ENCODE measurements around the gene MAP6D1. TPM values are rescaled to one million over a fixed set of nuclear protein-coding genes. Genes with fewer than 3 reads are reported as not detected.

MAP6D1 gene
- total RNA-seq, 4 donors from 2014 or later = 0.35 to 4.9 (median 2.4) TPM

GRCh38 chr3:183862610-183863009 lies 37.2 kb upstream of the MAP6D1 start:
- Histone ChIP-seq H3K27ac (no peak overlapping the region), H3K4me3 (no peak overlapping the region), H3K27me3 (no peaks in the 10 kb centered on the region), H3K4me1 (no peaks in the 10 kb centered on the region), H3K9me3 (no peaks in the 10 kb centered on the region), H3K36me3 (peaks cover 0 to 100% of the 10 kb centered on the region in 2 donors)
- 86 to 88% methylated on average over 2 to 4 of the region's 4 CpGs for WGBS, 2 donors (ENCODE audit: low coverage in 1 of 2)
- no peak for ATAC-seq
- TF ChIP-seq POLR2AphosphoS5 (IDR thresholded peaks at IDR 0.05) (no peak), EP300 (IDR thresholded peaks at IDR 0.05) (no peak), CTCF (IDR thresholded peaks at IDR 0.05) (no peak), POLR2A (IDR thresholded peaks at IDR 0.05) (no peak)

- TF ChIP-seq POLR2A (IDR thresholded peaks at IDR 0.05) (no peak), POLR2AphosphoS5 (IDR thresholded peaks at IDR 0.05) (no peak), EP300 (IDR thresholded peaks at IDR 0.05) (no peak), CTCF (IDR thresholded peaks at IDR 0.05) (no peak)
- Histone ChIP-seq H3K9me3 (no peaks in the 10 kb centered on the region), H3K27me3 (no peaks in the 10 kb centered on the region), H3K36me3 (peaks cover 0 to 100% of the 10 kb centered on the region in 2 donors), H3K27ac (no peak overlapping the region), H3K4me3 (no peak overlapping the region), H3K4me1 (no peaks in the 10 kb centered on the region)
- WGBS, 2 donors (ENCODE audit: low coverage in 1 of 2) = 85 to 93% methylated on average over 3 of the region's 3 CpGs
- ATAC-seq = no peak
These were observed 32.5 kb upstream of the MAP6D1 start for GRCh38 chr3:183857863-183858262.

- no peak for TF ChIP-seq POLR2A (IDR thresholded peaks at IDR 0.05)
- no peak for TF ChIP-seq EP300 (IDR thresholded peaks at IDR 0.05)
- no peak for TF ChIP-seq CTCF (IDR thresholded peaks at IDR 0.05)
- TF ChIP-seq POLR2AphosphoS5 (IDR thresholded peaks at IDR 0.05) = no peak
- peaks cover 0 to 87% of the 10 kb centered on the region in 2 donors for H3K36me3 ChIP-seq
- WGBS, 2 donors (ENCODE audit: low coverage in 1 of 2) = 88 to 93% methylated on average over 4 of the region's 4 CpGs
- no peaks in the 10 kb centered on the region for H3K27me3 ChIP-seq
- no peak overlapping the region for H3K4me3 ChIP-seq
- no peak for ATAC-seq
- no peaks in the 10 kb centered on the region for H3K9me3 ChIP-seq
- no peaks in the 10 kb centered on the region for H3K4me1 ChIP-seq
- H3K27ac ChIP-seq = no peak overlapping the region
These were observed 29.1 kb upstream of the MAP6D1 start for GRCh38 chr3:183854318-183855035.

- H3K27me3 ChIP-seq = no peaks in the 10 kb centered on the region
- TF ChIP-seq POLR2AphosphoS5 (IDR thresholded peaks at IDR 0.05) (no peak), EP300 (IDR thresholded peaks at IDR 0.05) (no peak), CTCF (IDR thresholded peaks at IDR 0.05) (no peak), POLR2A (IDR thresholded peaks at IDR 0.05) (no peak)
- ATAC-seq = no peak
- 72 to 97% methylated on average over 3 to 9 of the region's 13 CpGs for WGBS, 2 donors (ENCODE audit: low coverage in 1 of 2)
- no peaks in the 10 kb centered on the region for H3K9me3 ChIP-seq
- peaks cover 3 to 83% of the 10 kb centered on the region in 2 donors for H3K36me3 ChIP-seq
- H3K4me3 ChIP-seq = no peak overlapping the region
- H3K27ac ChIP-seq = no peak overlapping the region
- H3K4me1 ChIP-seq = no peaks in the 10 kb centered on the region
These were observed 20.4 kb upstream of the MAP6D1 start for GRCh38 chr3:183845608-183846288.

GRCh38 chr3:183845090-183845489 lies 19.7 kb upstream of the MAP6D1 start:
- no peaks in the 10 kb centered on the region for H3K4me1 ChIP-seq
- H3K27me3 ChIP-seq = no peaks in the 10 kb centered on the region
- peaks cover 3 to 86% of the 10 kb centered on the region in 2 donors for H3K36me3 ChIP-seq
- ATAC-seq = no peak
- TF ChIP-seq EP300 (IDR thresholded peaks at IDR 0.05) = no peak
- TF ChIP-seq CTCF (IDR thresholded peaks at IDR 0.05) = no peak
- H3K27ac ChIP-seq = no peak overlapping the region
- no peak overlapping the region for H3K4me3 ChIP-seq
- 73 to 82% methylated on average over 4 of the region's 4 CpGs for WGBS, 2 donors (ENCODE audit: low coverage in 1 of 2)
- no peaks in the 10 kb centered on the region for H3K9me3 ChIP-seq
